Endodermal cell (in vitro differentiated cells): Measurements from ENCODE around the gene TRIM26. TPM values are rescaled to one million over a fixed set of nuclear protein-coding genes. Genes with fewer than 3 reads are reported as not detected.

ENCODE experiments used
- DNase-seq: peaks from one replicate; pipeline ENCODE4 v3.0.0-alpha.2; 2017
- H3K27ac ChIP-seq: 2 replicates; pipeline ENCODE4 v1.5.1; 2013; ENCODE audit warnings: mild to moderate bottlenecking, low read depth, low read length, moderate library complexity
- H3K27me3 ChIP-seq: 2 replicates; pipeline ENCODE4 v1.6.1; 2013; ENCODE audit warnings: mild to moderate bottlenecking, low read length, moderate library complexity; ENCODE audit not compliant: insufficient read depth, control insufficient read depth, poor library complexity, severe bottlenecking
- H3K36me3 ChIP-seq: 2 replicates; pipeline ENCODE4 v1.7.0; 2013; ENCODE audit warnings: mild to moderate bottlenecking, low read length, moderate library complexity; ENCODE audit not compliant: control insufficient read depth, insufficient read depth
- H3K4me1 ChIP-seq: one replicate; pipeline ENCODE4 v1.7.0; 2013; ENCODE audit warnings: low read length; ENCODE audit not compliant: control insufficient read depth, insufficient read depth
- H3K4me3 ChIP-seq: 2 replicates; pipeline ENCODE4 v1.5.1; 2013; ENCODE audit warnings: mild to moderate bottlenecking, low read length, moderate library complexity
- H3K9ac ChIP-seq: 2 replicates; pipeline ENCODE4 v1.6.1; 2013; ENCODE audit warnings: mild to moderate bottlenecking, low read length, moderate library complexity; ENCODE audit not compliant: poor library complexity, severe bottlenecking; ENCODE audit errors: extremely low read depth
- H3K9me3 ChIP-seq: 2 replicates; pipeline ENCODE4 v1.6.1; 2013; ENCODE audit warnings: mild to moderate bottlenecking, low read length, moderate library complexity; ENCODE audit not compliant: control insufficient read depth
- H3K27ac Mint-ChIP-seq: 2 replicates; pipeline ENCODE4 v1.8.0; 2020; ENCODE audit warnings: mixed read lengths
- H3K27me3 Mint-ChIP-seq: 2 replicates; pipeline ENCODE4 v1.8.0; 2021; ENCODE audit warnings: mild to moderate bottlenecking, mixed read lengths; ENCODE audit not compliant: insufficient read depth
- H3K36me3 Mint-ChIP-seq: 2 replicates; pipeline ENCODE4 v1.8.0; 2020; ENCODE audit warnings: low read depth, mixed read lengths
- H3K4me1 Mint-ChIP-seq: 2 replicates; pipeline ENCODE4 v1.8.0; 2020; ENCODE audit warnings: mixed read lengths
- H3K4me3 Mint-ChIP-seq: 2 replicates; pipeline ENCODE4 v1.8.0; 2020; ENCODE audit warnings: mild to moderate bottlenecking, moderate library complexity, mixed read lengths
- H3K9me3 Mint-ChIP-seq: 2 replicates; pipeline ENCODE4 v1.8.0; 2020; ENCODE audit warnings: mild to moderate bottlenecking, mixed read lengths
- CTCF ChIP-seq: fragments of 200-600 bp; sonication (generic); conservative IDR thresholded peaks from 2 replicates; pipeline ENCODE4 v1.5.0; 2021; ENCODE audit warnings: antibody characterized with exemption, mild to moderate bottlenecking
- WGBS, 2 experiments: methylation state at CpG; one replicate each; pipeline versions ENCODE4 v1.1.5 to v1.1.7; 2013; ENCODE audit warnings: missing lambda C conversion rate in 2 of 2, mixed read lengths in 1 of 2; ENCODE audit not compliant: insufficient coverage in 1 of 2, insufficient read length in 1 of 2; 5-methylcytosine and 5-hydroxymethylcytosine counted together
- total RNA-seq, 2 donors: library from RNA; stranded (reverse); fragmentation: NEBNext Ultra II Directional in 1 of 2; extraction: Animal tissue kit (Norgen Biotek cat#: 25700) in 1 of 2; gene quantifications; 2 replicates in 1 of 2; 3 replicates in 1 of 2; pipeline ENCODE4 v1.2.1, GENCODE V29; 2021

TRIM26 gene
- total RNA-seq, 2 donors from 2014 or later: 29.3 to 35.3 TPM

- H3K4me1 Mint-ChIP-seq: no peaks in the 10 kb centered on the region
- H3K27me3 ChIP-seq: peaks cover 29% of the 10 kb centered on the region
- H3K4me3 Mint-ChIP-seq: no peak overlapping the region
- H3K9ac ChIP-seq: no peak overlapping the region
- 81% methylated on average over 3 of the region's 4 CpGs; no CpG with 5 or more reads in 1 of the 2 experiments for WGBS, 2 experiments
- no peak overlapping the region for H3K27ac Mint-ChIP-seq
- H3K4me3 ChIP-seq: no peak overlapping the region
- H3K36me3 ChIP-seq: no peaks in the 10 kb centered on the region
- no peak for TF ChIP-seq CTCF
- H3K4me1 ChIP-seq: no peaks in the 10 kb centered on the region
- H3K9me3 ChIP-seq: no peaks in the 10 kb centered on the region
- H3K27ac ChIP-seq: no peak overlapping the region
- DNase-seq: no peak
- H3K36me3 Mint-ChIP-seq: no peaks in the 10 kb centered on the region
- peaks cover 58% of the 10 kb centered on the region for H3K27me3 Mint-ChIP-seq
- H3K9me3 Mint-ChIP-seq: no peaks in the 10 kb centered on the region
Observed at GRCh38 chr6:30156262-30156599, 57.0 kb downstream of the TRIM26 start.

GRCh38 chr6:30155520-30156261 lies 57.5 kb downstream of the TRIM26 start:
- WGBS, 2 experiments: 84% methylated on average over 2 of the region's 2 CpGs; no CpG with 5 or more reads in 1 of the 2 experiments
- H3K4me3 Mint-ChIP-seq: no peak overlapping the region
- Histone ChIP-seq H3K36me3 (no peaks in the 10 kb centered on the region), H3K27ac (no peak overlapping the region), H3K4me1 (no peaks in the 10 kb centered on the region), H3K9me3 (no peaks in the 10 kb centered on the region), H3K4me3 (no peak overlapping the region), H3K27me3 (peaks cover 29% of the 10 kb centered on the region), H3K9ac (no peak overlapping the region)
- DNase-seq: no peak
- no peak overlapping the region for H3K27ac Mint-ChIP-seq
- H3K36me3 Mint-ChIP-seq: no peaks in the 10 kb centered on the region
- no peaks in the 10 kb centered on the region for H3K9me3 Mint-ChIP-seq
- no peak for TF ChIP-seq CTCF
- peaks cover 62% of the 10 kb centered on the region for H3K27me3 Mint-ChIP-seq
- H3K4me1 Mint-ChIP-seq: no peaks in the 10 kb centered on the region

- TF ChIP-seq CTCF: no peak
- Mint-ChIP-seq H3K4me1 (no peaks in the 10 kb centered on the region), H3K27ac (no peak overlapping the region), H3K27me3 (peaks cover 65% of the 10 kb centered on the region), H3K4me3 (no peak overlapping the region), H3K9me3 (no peaks in the 10 kb centered on the region), H3K36me3 (no peaks in the 10 kb centered on the region)
- Histone ChIP-seq H3K9me3 (no peaks in the 10 kb centered on the region), H3K4me3 (no peak overlapping the region), H3K27me3 (peaks cover 29% of the 10 kb centered on the region), H3K9ac (no peak overlapping the region), H3K36me3 (no peaks in the 10 kb centered on the region), H3K4me1 (no peaks in the 10 kb centered on the region), H3K27ac (no peak overlapping the region)
- WGBS, 2 experiments: 81 to 84% methylated on average over 6 to 12 of the region's 12 CpGs
- DNase-seq: no peak
Observed at GRCh38 chr6:30154709-30155519, 58.3 kb downstream of the TRIM26 start.
